Heart left ventricle (tissue), 16 donors: ENCODE results near the gene SETD1A. TPM values are rescaled to one million over a fixed set of nuclear protein-coding genes. Genes with fewer than 3 reads are reported as not detected.
A peak's percentile ranks its signal among the peaks of the same experiment; 100 is the strongest.

Experiments used
- ATAC-seq, 4 donors: fragments of 200-7000 bp; cut with Tn5 transposase; one replicate each; pipeline ENCODE4 v1.9.1; 2020 to 2022; ENCODE audit warnings: moderate library complexity in 4 of 4, mild to moderate bottlenecking in 3 of 4, moderate number of reproducible peaks in 1 of 4
- DNase-seq, 5 donors: peaks; one replicate each; pipeline ENCODE4 v3.0.0-alpha.2; 2020
- H3K27ac ChIP-seq, 12 donors: fragments of 200-600 bp; sonication (generic) in 4 of 12; one replicate each; pipeline versions ENCODE4 v1.5.0 to v1.8.0; 2016 to 2022; ENCODE audit warnings: mild to moderate bottlenecking in 2 of 12
- H3K27me3 ChIP-seq, 9 donors: fragments of 200-600 bp; sonication (generic) in 2 of 9; one replicate each; pipeline versions ENCODE4 v1.5.1 to v1.8.0; 2016 to 2022; ENCODE audit warnings: mild to moderate bottlenecking in 3 of 9
- H3K36me3 ChIP-seq, 9 donors: fragments of 200-600 bp; sonication (generic) in 2 of 9; one replicate each; pipeline versions ENCODE4 v1.5.0 to v1.8.0; 2018 to 2022; ENCODE audit warnings: mild to moderate bottlenecking in 2 of 9
- H3K4me1 ChIP-seq, 12 donors: fragments of 200-600 bp; sonication (generic) in 4 of 12; one replicate each; pipeline versions ENCODE4 v1.5.0 to v1.8.0; 2016 to 2022; ENCODE audit warnings: mild to moderate bottlenecking in 3 of 12
- H3K4me3 ChIP-seq, 12 donors: fragments of 200-600 bp; sonication (generic) in 4 of 12; one replicate each; pipeline versions ENCODE4 v1.5.0 to v1.8.0; 2017 to 2022; ENCODE audit warnings: mild to moderate bottlenecking in 9 of 12, moderate library complexity in 4 of 12
- H3K9me3 ChIP-seq, 12 donors: fragments of 200-600 bp; sonication (generic) in 4 of 12; one replicate each; pipeline versions ENCODE4 v1.5.0 to v1.8.0; 2016 to 2022; ENCODE audit warnings: mild to moderate bottlenecking in 1 of 12
- CTCF ChIP-seq, 12 donors: fragments of 200-600 bp; sonication (generic) in 4 of 12; IDR thresholded peaks; one replicate each; pipeline versions ENCODE4 v1.5.0 to v1.8.0; 2018 to 2022; ENCODE audit warnings: antibody characterized with exemption in 12 of 12, mild to moderate bottlenecking in 5 of 12
- POLR2A ChIP-seq, 2 donors: fragments of 450-650 bp; IDR thresholded peaks; one replicate each; pipeline ENCODE4 v1.6.1; 2017; ENCODE audit warnings: antibody characterized with exemption in 2 of 2, mild to moderate bottlenecking in 2 of 2, moderate library complexity in 2 of 2
- WGBS, 4 donors: extraction: QIAGEN DNeasy Blood & Tissue Kit in 2 of 4; methylation state at CpG; one replicate each; pipeline versions ENCODE4 v1.1.5 to v1.1.7; 2013 to 2018; 5-methylcytosine and 5-hydroxymethylcytosine counted together
- intact Hi-C, 10 donors: fragments of 100-400 bp; cut with DNase I; formaldehyde crosslinking; loops; one replicate each; pipeline versions ENCODE4 v1.11.1 to v1.14.2; 2022
- polyA plus RNA-seq, 2 donors: library from polyadenylated mRNA; stranded (reverse); fragments of 200-250 nt; gene quantifications; one replicate each; pipeline ENCODE4 v1.2.3, GENCODE V29; 2013
- total RNA-seq, 9 donors: library from RNA; depleted of rRNA in 2 of 9; stranded (reverse); fragments of >200 nt in 2 of 9; fragmentation: NEBNext Ultra II Directional in 3 of 9; extraction: Animal tissue kit (Norgen Biotek cat#: 25700) in 3 of 9; gene quantifications; one replicate each; pipeline versions ENCODE4 v1.1.0 to v1.2.4, GENCODE V29; 2016 to 2023
- donor health status: ischemic (EF 13 %, LVEDD 7.1; RV severe dilation, severe dysfunction).
- donor health status: healthy with polysubstance abuse.
- donor health status: DM: no; HTN: yes; CAD: no.
- donor health status: DM: no; HTN: no; CAD: no.
- donor health status: ischemic (EF 25% LVEDD 6.9; RV normal size, moderate dysfunction).
- donor health status: ischemic (EF 25% LVEDD 5.7; RV mildly dilated, moderate dysfunction).
- donor health status: healthy.
- donor health status: DM: yes; HTN: yes; CAD: no.
- donor health status: ischemic (EF 35%, LVEDD 5.7; RV mildly dilated, moderate dysfunction).
- donor health status: nonischemic (EF 11% LVEDD 7.7; RV severe dilation, severe dysfunction).
- donor health status: DM: yes; HTN: yes; CAD: no.
- donor health status: PGD.
- donor health status: ischemic (EF 29% LVEDD 5.4; RV normal size, mild dysfunction).
- donor health status: nonischemic (EF 23%, LVEDD 6.1; RV moderate dilation, normal function).

SETD1A gene
- total and polyA plus RNA-seq, 11 donors, result 4.6 to 12.1 (median 9.0) TPM

GRCh38 chr16:30951193-30951592 lies 6.4 kb upstream of the SETD1A start:
- no peaks in the 10 kb centered on the region for H3K27me3 ChIP-seq
- 80 to 91% (median 85%) methylated on average over 1 of the region's 1 CpG for WGBS, 4 donors
- TF ChIP-seq CTCF (IDR thresholded peaks at IDR 0.05), result no peak
- TF ChIP-seq POLR2A (IDR thresholded peaks at IDR 0.05), result no peak
- DNase-seq (no peak), ATAC-seq (no peak)
- H3K27ac ChIP-seq, result peak overlapping the region in 9 of 12 donors; percentile 3 to 99 (median 95)
- H3K4me3 ChIP-seq, result no peak overlapping the region
- H3K9me3 ChIP-seq, result no peaks in the 10 kb centered on the region
- intact Hi-C loops, result loop anchor here in 4 of 10 donors (10.0 kb wide), 5 partner anchors 56 to 914 kb away; partner anchors contain the start of genes ARMC5 (in 1 of the 4), BCL7C (in 1 of the 4), CTF1 (in 1 of the 4) and ZNF646 (in 1 of the 4)
- peaks cover 5 to 50% (median 33%) of the 10 kb centered on the region in 12 donors for H3K4me1 ChIP-seq
- H3K36me3 ChIP-seq, result peaks cover 0 to 12% (median 6%) of the 10 kb centered on the region in 9 donors

GRCh38 chr16:30951750-30952149 lies 5.8 kb upstream of the SETD1A start:
- no peak for ATAC-seq
- H3K4me1 ChIP-seq, result peaks cover 5 to 54% (median 35%) of the 10 kb centered on the region in 12 donors
- WGBS, 4 donors, result 16 to 37% (median 34%) methylated on average over 3 of the region's 3 CpGs

GRCh38 chr16:30953111-30953510 lies 4.4 kb upstream of the SETD1A start:
- H3K4me1 ChIP-seq, result peaks cover 5 to 54% (median 36%) of the 10 kb centered on the region in 12 donors

More at GRCh38 chr16:30951750-30952149, 5.8 kb upstream of the SETD1A start:
- Histone ChIP-seq H3K9me3 (no peaks in the 10 kb centered on the region), H3K4me3 (no peak overlapping the region), H3K27ac (peak overlapping the region in 6 of 12 donors; percentile 93 to 99 (median 94)), H3K27me3 (no peaks in the 10 kb centered on the region), H3K36me3 (peaks cover 0 to 12% (median 6%) of the 10 kb centered on the region in 9 donors)
- DNase-seq, result peak in 3 of 5 donors; percentile 49 to 69 (median 64)
- TF ChIP-seq CTCF (IDR thresholded peaks at IDR 0.05) (no peak), POLR2A (IDR thresholded peaks at IDR 0.05) (no peak)
- intact Hi-C loops, result loop anchor here in 4 of 10 donors (10.0 kb wide), 5 partner anchors 57 to 913 kb away; partner anchors contain the start of genes ARMC5 (in 1 of the 4), BCL7C (in 1 of the 4), CTF1 (in 1 of the 4) and ZNF646 (in 1 of the 4)

More at GRCh38 chr16:30953111-30953510, 4.4 kb upstream of the SETD1A start:
- Histone ChIP-seq H3K9me3 (no peaks in the 10 kb centered on the region), H3K27me3 (no peaks in the 10 kb centered on the region), H3K36me3 (peaks cover 0 to 9% (median 3%) of the 10 kb centered on the region in 9 donors), H3K4me3 (no peak overlapping the region), H3K27ac (peak overlapping the region in 4 of 12 donors; percentile 32 to 97 (median 50))
- TF ChIP-seq POLR2A (IDR thresholded peaks at IDR 0.05) (no peak), CTCF (IDR thresholded peaks at IDR 0.05) (no peak)
- intact Hi-C loops, result loop anchor here in 4 of 10 donors (10.0 kb wide), 5 partner anchors 58 to 912 kb away; partner anchors contain the start of genes ARMC5 (in 1 of the 4), BCL7C (in 1 of the 4), CTF1 (in 1 of the 4) and ZNF646 (in 1 of the 4)
- ATAC-seq (no peak), DNase-seq (peak in 1 of 5 donors; percentile 37)
- WGBS, 4 donors, result 79 to 81% (median 81%) methylated on average over 8 to 9 of the region's 9 CpGs
